Fibroblast of the aortic adventitia (primary cell): ENCODE results near the gene FNDC3A. TPM values are rescaled to one million over a fixed set of nuclear protein-coding genes. Genes with fewer than 3 reads are reported as not detected.

Experiments used
- DNase-seq: peaks from one replicate; pipeline ENCODE4 v3.0.0-alpha.2; 2010; ENCODE audit warnings: low read depth
- H3K4me3 ChIP-seq: 2 replicates; pipeline ENCODE4 v1.5.1; 2011; ENCODE audit warnings: low read depth, mild to moderate bottlenecking, control low read depth, low read length, moderate library complexity
- CTCF ChIP-seq: IDR thresholded peaks from 2 replicates; pipeline ENCODE4 v1.5.1; 2011; ENCODE audit warnings: mild to moderate bottlenecking, low read length, control low read depth, inconsistent platforms; ENCODE audit not compliant: insufficient read depth
- total RNA-seq: library from RNA; depleted of rRNA; stranded (reverse); fragments of >200 nt; gene quantifications from 2 replicates; pipeline ENCODE4 v1.2.3, GENCODE V29; 2012; ENCODE audit warnings: low replicate concordance

The FNDC3A gene
- total RNA-seq, 1 donor = 71.6 TPM

GRCh38 chr13:49164712-49165111, 189.0 kb downstream of the FNDC3A start:
- H3K4me3 ChIP-seq = no peak overlapping the region
- no peak for DNase-seq
- no peak for TF ChIP-seq CTCF

DNA sequence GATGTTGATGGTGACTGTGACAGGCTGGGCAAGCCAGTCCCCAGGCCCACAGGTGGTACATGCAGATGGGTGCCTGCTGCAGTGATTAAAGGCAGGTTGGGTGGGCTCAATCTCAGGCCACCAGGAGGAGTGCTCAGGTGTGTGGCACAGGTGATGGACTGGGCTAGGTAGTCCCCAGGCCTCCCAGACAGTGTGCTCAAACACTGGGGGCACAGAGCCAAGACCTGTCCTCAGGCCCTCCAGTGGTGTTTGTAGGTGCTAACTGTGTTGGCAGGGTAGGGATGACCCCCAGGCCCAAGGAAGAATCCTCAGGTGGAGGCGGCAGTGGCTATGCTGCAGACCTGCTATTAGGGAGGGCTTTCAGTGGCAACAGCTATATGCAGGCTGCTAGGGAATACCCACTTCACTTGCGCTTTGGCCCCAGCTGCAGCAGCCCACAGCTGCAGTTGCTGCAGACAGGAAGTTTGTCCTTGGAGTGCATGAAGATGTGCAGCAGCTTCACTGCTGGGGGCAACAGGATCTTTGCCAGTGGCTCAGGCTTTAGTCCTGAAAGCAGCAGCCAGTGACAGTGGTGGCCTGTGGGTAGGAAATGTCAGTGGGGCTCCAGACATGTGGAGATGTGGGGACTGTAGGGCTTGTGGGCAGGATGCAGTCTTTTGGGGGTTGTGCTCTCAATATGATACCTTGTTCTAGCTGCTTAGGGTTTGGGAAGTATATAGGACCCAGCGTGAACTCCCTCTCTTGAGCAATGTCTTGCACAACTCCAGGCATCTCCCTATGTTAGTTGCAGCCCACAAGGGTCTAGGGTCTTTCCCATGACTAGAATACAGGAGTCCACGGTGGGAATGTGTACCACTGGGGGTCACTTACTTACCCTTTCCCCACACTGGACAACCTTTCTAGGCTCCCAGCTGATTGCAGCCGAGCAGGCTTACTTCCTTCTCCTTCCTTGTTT, 190.4 kb downstream of the FNDC3A start:
- no peak overlapping the region for H3K4me3 ChIP-seq
- DNase-seq = no peak

DNA sequence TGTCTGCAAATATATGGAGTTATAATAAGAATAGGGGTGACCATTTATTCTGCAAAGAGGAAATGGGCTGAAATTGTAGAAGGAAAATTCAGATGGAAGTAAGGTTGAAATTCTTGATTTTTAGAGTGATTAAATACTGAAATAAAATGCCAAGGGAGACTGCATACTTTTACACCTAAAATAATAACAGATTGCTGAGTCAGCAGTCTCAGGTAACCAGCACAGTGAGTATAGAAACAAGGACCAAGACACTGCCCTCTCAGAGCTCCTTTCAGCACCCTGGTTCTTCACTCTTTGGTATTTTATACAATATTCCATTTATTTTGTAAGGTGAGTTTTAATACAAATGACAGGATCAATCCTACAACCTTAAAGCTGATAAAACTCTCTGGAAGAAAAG, 195.6 kb downstream of the FNDC3A start:
- no peak for DNase-seq
- no peak for TF ChIP-seq CTCF
- no peak overlapping the region for H3K4me3 ChIP-seq

More for the DNA sequence above, 190.4 kb downstream of the FNDC3A start:
- no peak for TF ChIP-seq CTCF

- no peak overlapping the region for H3K4me3 ChIP-seq
- TF ChIP-seq CTCF = no peak
- DNase-seq = peak; percentile 2
These were observed 208.1 kb downstream of the FNDC3A start for GRCh38 chr13:49183672-49184325.

GRCh38 chr13:49184621-49185020, 208.9 kb downstream of the FNDC3A start:
- no peak for TF ChIP-seq CTCF
- H3K4me3 ChIP-seq = no peak overlapping the region
- no peak for DNase-seq

DNA sequence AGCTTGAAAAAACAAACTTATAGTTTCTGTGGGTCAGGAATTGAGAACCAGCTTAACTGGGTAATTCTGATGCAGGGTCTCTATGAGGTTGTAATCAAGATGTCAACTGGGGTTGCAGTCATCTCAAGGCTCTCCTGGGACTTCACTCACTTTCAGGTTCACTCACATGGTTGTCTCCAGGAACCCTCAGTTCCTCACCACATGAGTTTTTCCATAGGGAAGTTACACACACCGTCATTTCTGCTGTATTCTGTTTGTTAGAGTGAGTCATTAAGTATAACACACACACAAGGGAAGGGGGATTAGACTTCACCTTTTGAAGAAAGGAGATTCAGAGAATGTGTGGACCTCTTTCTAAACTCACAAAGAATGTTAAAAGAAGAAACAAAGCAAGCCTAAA, 209.6 kb downstream of the FNDC3A start:
- no peak overlapping the region for H3K4me3 ChIP-seq
- TF ChIP-seq CTCF = no peak
- no peak for DNase-seq
